Esophagus muscularis mucosa (tissue), 4 donors: Measurements from ENCODE around the gene HCCS. TPM values are rescaled to one million over a fixed set of nuclear protein-coding genes. Genes with fewer than 3 reads are reported as not detected.

Experiments
- DNase-seq: peaks from one replicate; pipeline ENCODE4 v3.0.0-alpha.2; 2017; ENCODE audit errors: extremely low spot score
- H3K27ac ChIP-seq, 4 donors: fragments of 200-600 bp; sonication (generic); replicated peaks in 1 of 4; 1 replicate in 3 of 4; 2 replicates in 1 of 4; pipeline ENCODE4 v1.5.1; 2016 to 2019; ENCODE audit warnings: mild to moderate bottlenecking in 1 of 4
- H3K27me3 ChIP-seq, 4 donors: fragments of 200-600 bp; sonication (generic); one replicate each; pipeline versions ENCODE4 v1.5.1 to v1.6.0; 2016 to 2019
- H3K36me3 ChIP-seq, 4 donors: fragments of 200-600 bp; sonication (generic); one replicate each; pipeline ENCODE4 v1.5.1; 2016 to 2019
- H3K4me1 ChIP-seq, 4 donors: fragments of 200-600 bp; sonication (generic); one replicate each; pipeline ENCODE4 v1.5.1; 2016 to 2019
- H3K4me3 ChIP-seq, 4 donors: fragments of 200-600 bp; sonication (generic); 1 replicate in 2 of 4; 2 replicates in 2 of 4; pipeline ENCODE4 v1.5.1; 2016 to 2019; ENCODE audit warnings: mild to moderate bottlenecking in 4 of 4, moderate library complexity in 1 of 4
- H3K9me3 ChIP-seq, 4 donors: fragments of 200-600 bp; sonication (generic); 1 replicate in 3 of 4; 2 replicates in 1 of 4; pipeline ENCODE4 v1.5.1; 2016 to 2019
- EP300 ChIP-seq: sonication (generic); formaldehyde crosslinking; IDR thresholded peaks from one replicate; pipeline ENCODE4 v1.6.1; 2017; ENCODE audit warnings: antibody characterized with exemption
- POLR2A ChIP-seq: fragments of 450-650 bp; IDR thresholded peaks from one replicate; pipeline ENCODE4 v1.6.1; 2017; ENCODE audit warnings: antibody characterized with exemption, moderate library complexity, mild to moderate bottlenecking, low read depth
- POLR2AphosphoS5 ChIP-seq, 2 donors: sonication (generic); formaldehyde crosslinking; IDR thresholded peaks; one replicate each; pipeline ENCODE4 v1.6.1; 2017; ENCODE audit warnings: antibody characterized with exemption in 2 of 2
- WGBS: methylation state at CpG from one replicate; pipeline ENCODE4 v1.1.5; 2018; 5-methylcytosine and 5-hydroxymethylcytosine counted together
- intact Hi-C: fragments of 100-400 bp; cut with DNase I; formaldehyde crosslinking; loops from one replicate; pipeline ENCODE4 v1.15.1; 2023
- total RNA-seq, 4 donors: library from RNA; depleted of rRNA; stranded (reverse); fragments of >200 nt; gene quantifications; one replicate each; pipeline versions ENCODE4 v1.1.0 to v1.2.1, GENCODE V29; 2016
- TF ChIP-seq, protein P1 (sequence below), 3 experiments: fragments of 200-600 bp in 2 of 3; fragments of 450-650 bp in 1 of 3; sonication (generic) in 2 of 3; IDR thresholded peaks; one replicate each; pipeline ENCODE4 v1.5.1; 2017 to 2019; ENCODE audit warnings: antibody characterized with exemption in 3 of 3, mild to moderate bottlenecking in 2 of 3, moderate library complexity in 1 of 3

The HCCS gene
- total RNA-seq, 4 donors from 2014 or later: 17.7 to 24.2 (median 22.0) TPM

DNA sequence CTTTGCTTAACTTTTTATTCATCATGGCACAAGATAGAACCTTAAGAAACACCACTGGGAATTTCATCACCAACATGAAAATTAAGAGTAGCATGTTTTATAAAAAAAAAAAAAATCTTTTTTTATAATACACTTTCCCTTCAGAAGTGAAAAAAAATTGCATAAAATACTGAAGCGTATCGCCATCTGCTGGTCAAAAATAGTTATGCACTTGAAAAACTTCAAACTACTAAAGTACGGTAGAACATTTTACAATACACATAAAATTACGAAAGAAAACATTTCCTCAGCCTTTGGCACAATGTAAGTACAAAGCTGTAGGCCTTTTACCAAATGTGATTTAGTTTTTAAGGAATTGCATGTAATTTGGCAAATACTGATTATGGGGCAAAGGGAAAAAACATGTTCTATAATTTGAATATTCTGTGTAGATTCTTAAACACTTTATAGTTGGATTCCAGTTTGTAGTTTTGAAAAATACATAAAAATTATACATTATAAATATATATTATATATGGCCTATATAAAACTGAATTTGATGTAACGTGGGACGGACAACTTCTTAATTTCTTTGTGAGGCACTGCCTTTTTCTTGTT is 26.5 kb downstream of the HCCS start:
- intact Hi-C loops: loop anchor here (2.0 kb wide), 1 partner anchor 947 kb away; no protein-coding TSS in a partner anchor
- 25% methylated on average over 6 of the region's 6 CpGs for WGBS
- DNase-seq: no peak

GRCh38 chrX:11138498-11139390 is 27.6 kb downstream of the HCCS start:
- Histone ChIP-seq H3K4me1 (peaks cover 0 to 8% (median 0%) of the 10 kb centered on the region in 4 donors), H3K4me3 (no peak overlapping the region), H3K27ac (no peak overlapping the region), H3K9me3 (no peaks in the 10 kb centered on the region), H3K36me3 (peaks cover 0 to 10% (median 0%) of the 10 kb centered on the region in 4 donors), H3K27me3 (no peaks in the 10 kb centered on the region)
- no peak for TF ChIP-seq EP300
- no peak for TF ChIP-seq POLR2A
- TF ChIP-seq POLR2AphosphoS5 (IDR thresholded peaks at IDR 0.05): no peak
- TF ChIP-seq, protein P1, sequence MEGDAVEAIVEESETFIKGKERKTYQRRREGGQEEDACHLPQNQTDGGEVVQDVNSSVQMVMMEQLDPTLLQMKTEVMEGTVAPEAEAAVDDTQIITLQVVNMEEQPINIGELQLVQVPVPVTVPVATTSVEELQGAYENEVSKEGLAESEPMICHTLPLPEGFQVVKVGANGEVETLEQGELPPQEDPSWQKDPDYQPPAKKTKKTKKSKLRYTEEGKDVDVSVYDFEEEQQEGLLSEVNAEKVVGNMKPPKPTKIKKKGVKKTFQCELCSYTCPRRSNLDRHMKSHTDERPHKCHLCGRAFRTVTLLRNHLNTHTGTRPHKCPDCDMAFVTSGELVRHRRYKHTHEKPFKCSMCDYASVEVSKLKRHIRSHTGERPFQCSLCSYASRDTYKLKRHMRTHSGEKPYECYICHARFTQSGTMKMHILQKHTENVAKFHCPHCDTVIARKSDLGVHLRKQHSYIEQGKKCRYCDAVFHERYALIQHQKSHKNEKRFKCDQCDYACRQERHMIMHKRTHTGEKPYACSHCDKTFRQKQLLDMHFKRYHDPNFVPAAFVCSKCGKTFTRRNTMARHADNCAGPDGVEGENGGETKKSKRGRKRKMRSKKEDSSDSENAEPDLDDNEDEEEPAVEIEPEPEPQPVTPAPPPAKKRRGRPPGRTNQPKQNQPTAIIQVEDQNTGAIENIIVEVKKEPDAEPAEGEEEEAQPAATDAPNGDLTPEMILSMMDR (IDR thresholded peaks at IDR 0.05): no peak
- no peak for DNase-seq
- intact Hi-C loops: no loop called here
- 80% methylated on average over 10 of the region's 56 CpGs for WGBS

More for the DNA sequence above, 26.5 kb downstream of the HCCS start:
- no peaks in the 10 kb centered on the region for H3K27me3 ChIP-seq
- no peaks in the 10 kb centered on the region for H3K9me3 ChIP-seq
- H3K4me3 ChIP-seq: no peak overlapping the region
- peaks cover 0 to 8% (median 0%) of the 10 kb centered on the region in 4 donors for H3K4me1 ChIP-seq
- no peak overlapping the region for H3K27ac ChIP-seq
- TF ChIP-seq POLR2A: no peak
- TF ChIP-seq, protein P1 (IDR thresholded peaks at IDR 0.05): peak; percentile 66 to 84 (median 69)
- no peak for TF ChIP-seq EP300
- TF ChIP-seq POLR2AphosphoS5 (IDR thresholded peaks at IDR 0.05): no peak
- H3K36me3 ChIP-seq: peaks cover 0 to 10% (median 0%) of the 10 kb centered on the region in 4 donors

DNA sequence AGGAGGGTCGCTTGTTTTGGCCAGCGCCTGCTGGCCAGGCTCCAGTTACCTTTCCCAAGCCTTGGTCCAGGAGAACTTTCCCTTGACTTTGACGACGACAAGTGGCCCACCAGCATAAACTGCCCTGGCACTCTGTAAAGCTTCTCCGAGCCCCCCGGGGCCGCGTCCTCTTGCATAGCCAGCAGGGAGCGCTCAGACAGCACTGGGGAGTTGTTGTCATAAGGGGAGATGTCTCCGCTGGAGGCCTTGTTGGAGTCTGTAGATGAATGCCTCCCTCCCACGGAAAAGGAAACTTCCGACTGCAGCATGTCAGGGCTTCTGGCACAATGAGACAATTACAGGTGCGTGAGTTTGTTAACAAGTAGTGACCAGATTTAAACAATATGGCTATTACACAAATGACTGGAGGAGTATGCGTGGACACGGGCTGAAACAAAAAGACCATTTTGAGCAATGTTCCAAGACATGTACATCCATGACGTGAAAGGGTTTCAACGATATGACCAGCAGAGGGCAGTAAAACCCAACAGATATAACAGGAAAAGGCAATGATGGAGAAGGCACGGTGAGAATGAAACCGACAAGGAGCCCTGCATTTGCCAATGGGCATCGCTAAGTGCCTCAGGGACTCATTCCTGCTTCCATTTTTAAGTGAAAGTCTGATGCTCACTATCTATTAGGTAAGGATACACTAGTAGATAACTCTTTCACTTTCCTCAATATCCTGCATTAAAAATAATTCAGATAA is 33.0 kb downstream of the HCCS start:
- DNase-seq: no peak
- Histone ChIP-seq H3K36me3 (peaks cover 0 to 4% (median 0%) of the 10 kb centered on the region in 4 donors), H3K27me3 (no peaks in the 10 kb centered on the region), H3K4me1 (peaks cover 0 to 9% (median 0%) of the 10 kb centered on the region in 4 donors), H3K4me3 (no peak overlapping the region), H3K9me3 (no peaks in the 10 kb centered on the region), H3K27ac (no peak overlapping the region)
- TF ChIP-seq, protein P1 (IDR thresholded peaks at IDR 0.05): peak; percentile 57 to 65 (median 62)
- no peak for TF ChIP-seq POLR2AphosphoS5 (IDR thresholded peaks at IDR 0.05)
- WGBS: 31% methylated on average over 20 of the region's 20 CpGs
- intact Hi-C loops: loop anchor here (5.0 to 10.0 kb wide), 2 partner anchors 241 to 628 kb away; no protein-coding TSS in a partner anchor

GRCh38 chrX:11146411-11146810 is 35.3 kb downstream of the HCCS start:
- Histone ChIP-seq H3K4me3 (no peak overlapping the region), H3K27ac (no peak overlapping the region), H3K27me3 (no peaks in the 10 kb centered on the region), H3K36me3 (no peaks in the 10 kb centered on the region), H3K9me3 (no peaks in the 10 kb centered on the region), H3K4me1 (peaks cover 0 to 9% (median 0%) of the 10 kb centered on the region in 4 donors)
- TF ChIP-seq POLR2AphosphoS5 (IDR thresholded peaks at IDR 0.05) (no peak), POLR2A (no peak), EP300 (no peak)
- TF ChIP-seq, protein P1 (IDR thresholded peaks at IDR 0.05): no peak
- WGBS: 100% methylated on average over 1 of the region's 1 CpG
- intact Hi-C loops: loop anchor here (2.0 to 10.0 kb wide), 3 partner anchors 238 to 581 kb away; no protein-coding TSS in a partner anchor
- DNase-seq: no peak
